K562 (cell line): ENCODE data around the gene FHIT. TPM values are rescaled to one million over a fixed set of nuclear protein-coding genes. Genes with fewer than 3 reads are reported as not detected.

Experiments
- ATAC-seq: fragments of 200-7000 bp; cut with Tn5 transposase; 3 replicates; pipeline ENCODE4 v1.9.1; 2020; ENCODE audit warnings: moderate library complexity
- BruUV-seq: library from RNA; stranded (reverse); fragments of 400-500 nt; replicated peaks from 2 replicates; lab custom pipeline; 2021; lab: Mats Ljungman, UMichigan
- CTCF ChIA-PET: fragments of 300-600 bp; formaldehyde crosslinking; extraction: SDS; loops from one replicate; lab custom pipeline; 2021; ENCODE audit warnings: low intra/inter-chr PET ratio; lab: Yijun Ruan, JAX
- POLR2A ChIA-PET: fragments of 300-600, 350-650 bp; sonication (Branson Sonifier 250); formaldehyde crosslinking; extraction: SDS; loops from one replicate; lab custom pipeline; 2021; ENCODE audit warnings: antibody characterized with exemption, inconsistent platforms; lab: Yijun Ruan, JAX
- DNase-seq, 4 experiments: peaks; one replicate each; pipeline versions ENCODE4 v3.0.0 to v3.0.0-alpha.2; 2011 to 2018; ENCODE audit warnings: low spot score in 3 of 4, mixed read lengths in 3 of 4; ENCODE audit errors: extremely low read depth in 1 of 4
- FAIRE-seq: peaks from 2 replicates; lab custom pipeline; 2011; peaks lifted over from hg19 to GRCh38; lab: Jason Lieb, UNC
- H2AFZ ChIP-seq: 2 replicates; pipeline ENCODE4 v1.6.0; 2011; ENCODE audit warnings: low read depth, low read length, control low read depth, inconsistent platforms
- H3K27ac ChIP-seq: fragments of 200-600 bp; 3 replicates; pipeline ENCODE4 v1.8.0; 2011; ENCODE audit warnings: low read depth, mild to moderate bottlenecking, control low read depth, inconsistent platforms, low read length, moderate library complexity, mixed read lengths; ENCODE audit errors: extremely low read depth
- H3K27me3 ChIP-seq, 2 experiments: fragments of 300-600 bp in 1 of 2; 2 replicates in 1 of 2; 3 replicates in 1 of 2; pipeline versions ENCODE4 v1.6.0 to v1.8.0; 2011; ENCODE audit warnings: inconsistent platforms in 2 of 2, low read length in 2 of 2, mild to moderate bottlenecking in 1 of 2, mixed read lengths in 1 of 2, moderate library complexity in 1 of 2; ENCODE audit not compliant: control insufficient read depth in 2 of 2, insufficient read depth in 2 of 2
- H3K36me3 ChIP-seq: fragments of 300-600 bp; 3 replicates; pipeline ENCODE4 v1.8.0; 2011; ENCODE audit warnings: mild to moderate bottlenecking, low read length, inconsistent platforms; ENCODE audit not compliant: control insufficient read depth, insufficient read depth
- H3K4me1 ChIP-seq, 2 experiments: fragments of 200-600 bp in 1 of 2; replicated peaks in 1 of 2; 2 replicates in 1 of 2; 3 replicates in 1 of 2; pipeline versions ENCODE4 v1.5.1 to v1.8.0; 2011; ENCODE audit warnings: inconsistent platforms in 2 of 2, low read length in 2 of 2, mild to moderate bottlenecking in 1 of 2, mixed read lengths in 1 of 2, moderate library complexity in 1 of 2; ENCODE audit not compliant: control insufficient read depth in 2 of 2, insufficient read depth in 2 of 2
- H3K4me2 ChIP-seq: 2 replicates; pipeline ENCODE4 v1.6.1; 2011; ENCODE audit warnings: low read length, control low read depth, inconsistent platforms, mixed read lengths; ENCODE audit not compliant: insufficient read depth
- H3K4me3 ChIP-seq: fragments of 200-600 bp; sonication (generic), shearing (Covaris generic); 2 replicates; pipeline ENCODE4 v1.5.1; 2016; ENCODE audit warnings: control low read depth, inconsistent platforms
- H3K79me2 ChIP-seq: fragments of 200-600 bp; 3 replicates; pipeline ENCODE4 v1.8.0; 2011; ENCODE audit warnings: low read length, inconsistent platforms; ENCODE audit not compliant: control insufficient read depth, insufficient read depth
- H3K9ac ChIP-seq, 2 experiments: 2 replicates each; pipeline versions ENCODE4 v1.6.0 to v1.6.1; 2011; ENCODE audit warnings: low read depth in 2 of 2, low read length in 2 of 2, control low read depth in 1 of 2, inconsistent platforms in 1 of 2, mild to moderate bottlenecking in 1 of 2, mixed read lengths in 1 of 2; ENCODE audit not compliant: insufficient read depth in 1 of 2
- H3K9me1 ChIP-seq: one replicate; pipeline ENCODE4 v1.6.0; 2011; ENCODE audit warnings: inconsistent platforms, mild to moderate bottlenecking, low read length, moderate library complexity; ENCODE audit not compliant: control insufficient read depth, insufficient read depth
- H3K9me3 ChIP-seq: replicated peaks from 2 replicates; pipeline ENCODE4 v1.5.1; 2011; ENCODE audit warnings: low read depth, low read length, inconsistent platforms; ENCODE audit not compliant: control insufficient read depth, insufficient read depth
- H4K20me1 ChIP-seq: replicated peaks from 2 replicates; pipeline ENCODE4 v1.6.1; 2011; ENCODE audit warnings: low read length, inconsistent platforms, mixed read lengths; ENCODE audit not compliant: control insufficient read depth, insufficient read depth
- ASH1L ChIP-seq: fragments of 450-650 bp; IDR thresholded peaks from 2 replicates; pipeline ENCODE4 v1.6.1; 2018; ENCODE audit warnings: borderline replicate concordance, mild to moderate bottlenecking, low read depth; ENCODE audit not compliant: partially characterized antibody
- CHAMP1 ChIP-seq: fragments of 450-650 bp; IDR thresholded peaks from 2 replicates; pipeline ENCODE4 v1.6.1; 2016; ENCODE audit warnings: mild to moderate bottlenecking
- CREB5 ChIP-seq: fragments of 250-450 bp; sonication (Bioruptor Pico); IDR thresholded peaks from 2 replicates; pipeline ENCODE4 v1.5.0; 2020; ENCODE audit warnings: mild to moderate bottlenecking
- E4F1 ChIP-seq: fragments of 250-450 bp; sonication (Bioruptor Pico); IDR thresholded peaks from 2 replicates; pipeline ENCODE4 v1.5.0; 2021; ENCODE audit warnings: mild to moderate bottlenecking, borderline replicate concordance
- FOXP1 ChIP-seq: sonication (generic); formaldehyde crosslinking; IDR thresholded peaks from 2 replicates; pipeline ENCODE4 v1.8.0; 2022; ENCODE audit warnings: mild to moderate bottlenecking, missing genetic modification reagents
- HNRNPH1 ChIP-seq: fragments of 200-400 bp; formaldehyde crosslinking; optimal IDR thresholded peaks from 2 replicates; pipeline ENCODE3; 2017; ENCODE audit warnings: low read depth, mild to moderate bottlenecking, low read length, moderate library complexity
- MTF1 ChIP-seq: fragments of 250-450 bp; sonication (Bioruptor Pico); IDR thresholded peaks from 2 replicates; pipeline ENCODE4 v1.9.0; 2021; ENCODE audit warnings: moderate library complexity, mild to moderate bottlenecking, inconsistent platforms, borderline replicate concordance
- VEZF1 ChIP-seq: fragments of 200-800 bp; sonication (Bioruptor generic); IDR thresholded peaks from 2 replicates; pipeline ENCODE4 v1.6.1; 2017; ENCODE audit warnings: missing genetic modification characterization, missing compliant biosample characterization
- YBX1 ChIP-seq: fragments of 450-650 bp; IDR thresholded peaks from 2 replicates; pipeline ENCODE4 v1.7.1; 2016; ENCODE audit warnings: mild to moderate bottlenecking
- ZNF347 ChIP-seq: fragments of 450-650 bp; formaldehyde crosslinking; IDR thresholded peaks from 2 replicates; pipeline ENCODE4 v1.4.0; 2020; ENCODE audit warnings: low read depth, mild to moderate bottlenecking, moderate library complexity
- ZNF586 ChIP-seq: fragments of 450-650 bp; formaldehyde crosslinking; conservative IDR thresholded peaks from 2 replicates; pipeline ENCODE4 v1.4.0; 2020; ENCODE audit warnings: mild to moderate bottlenecking, moderate library complexity
- WGBS: fragments of 100-300 bp; shearing (Covaris generic); methylation state at CpG from one replicate; pipeline ENCODE4 v1.1.6; 2016; ENCODE audit warnings: low coverage, mixed read lengths; ENCODE audit not compliant: insufficient coverage; ENCODE audit errors: missing lambda C conversion rate; 5-methylcytosine and 5-hydroxymethylcytosine counted together
- in situ Hi-C: fragments of 300-500 bp; cut with MboI; formaldehyde crosslinking; loops from 4 replicates; pipeline ENCODE4 v1.15.0; 2018; ENCODE audit warnings: inconsistent platforms, mixed read lengths
- intact Hi-C: fragments of 100-400 bp; cut with micrococcal nuclease; formaldehyde crosslinking; loops from 2 replicates; pipeline ENCODE4 v1.14.2; 2022
- polyA plus RNA-seq, 8 experiments: library from polyadenylated mRNA; depleted of rRNA in 4 of 8; stranded (reverse) in 5 of 8; unstranded in 3 of 8; fragments of >200 nt; fragmentation: Nextera tagmentation in 2 of 8; fragmentation: Illumina TruSeq in 1 of 8; extraction: Ambion mirVana in 2 of 8; extraction: Trizol in 1 of 8; gene quantifications; 2 replicates each; pipeline versions ENCODE4 v1.2.1 to v1.2.3, GENCODE V29; 2011 to 2014; ENCODE audit warnings: inconsistent platforms in 1 of 8, missing spikeins in 1 of 8
- total RNA-seq, 7 experiments: library from RNA; depleted of rRNA in 6 of 7; stranded (reverse); fragments of >200 nt in 6 of 7; fragmentation: Illumina TruSeq in 2 of 7; extraction: Trizol in 2 of 7; gene quantifications; 2 replicates each; pipeline versions ENCODE4 v1.2.1 to v1.2.3, GENCODE V29; 2011 to 2021; ENCODE audit warnings: low replicate concordance in 1 of 7

Gene FHIT
- total and polyA plus RNA-seq, 9 of the 15 experiments (the other 6 are each of a cell fraction or from before 2014, with no cell fraction given) = 1.7 to 9.1 (median 4.3) TPM

- TF ChIP-seq ZNF586 (CRISPR knock-in tag) = no peak
- no peak for TF ChIP-seq FOXP1 (CRISPR knock-in tag)
- no peak for TF ChIP-seq YBX1
- TF ChIP-seq ZNF347 (CRISPR knock-in tag) = no peak
- no peak for TF ChIP-seq CHAMP1
- TF ChIP-seq CREB5 (CRISPR knock-in tag) = no peak
- TF ChIP-seq, all 486 proteins: peak for 0
Observed at GRCh38 chr3:59839283-59839682, 1412.0 kb downstream of the FHIT start (continued).

- in situ Hi-C loops = no loop called here
- WGBS = 44% methylated on average over 3 of the region's 3 CpGs
- BruUV-seq = no TSS peak
- ATAC-seq (no peak), DNase-seq (no peak), FAIRE-seq (no peak)
- Histone ChIP-seq H4K20me1 (no peaks in the 10 kb centered on the region), H3K9me3 (no peaks in the 10 kb centered on the region), H3K4me2 (no peak overlapping the region), H3K9ac (no peak overlapping the region), H3K4me3 (no peak overlapping the region), H3K27ac (no peak overlapping the region), H2AFZ (no peak overlapping the region), H3K4me1 (0 out of 5 replicates have a peak, but pooled peaks cover 0 to under 1% of the 10 kb centered on the region in 2 experiments), H3K9me1 (no peaks in the 10 kb centered on the region), H3K36me3 (no peaks in the 10 kb centered on the region), H3K27me3 (no peaks in the 10 kb centered on the region), H3K79me2 (no peaks in the 10 kb centered on the region)
- POLR2A ChIA-PET = no interaction called here
- intact Hi-C loops = no loop called here
- CTCF ChIA-PET = no interaction called here
- TF ChIP-seq ASH1L (no peak), E4F1 (CRISPR knock-in tag) (no peak), MTF1 (CRISPR knock-in tag) (no peak), VEZF1 (CRISPR knock-in tag) (no peak), HNRNPH1 (no peak)
Observed at GRCh38 chr3:59836531-59836930, 1414.7 kb downstream of the FHIT start.
